NCI-H128 (cell line): ENCODE data around the gene RASGRF1.

ENCODE experiments used
- DNase-seq: peaks from one replicate; lab custom pipeline; 2025; ENCODE audit not compliant: unreplicated experiment; lab: John Stamatoyannopoulos, UW

RASGRF1 gene

DNA sequence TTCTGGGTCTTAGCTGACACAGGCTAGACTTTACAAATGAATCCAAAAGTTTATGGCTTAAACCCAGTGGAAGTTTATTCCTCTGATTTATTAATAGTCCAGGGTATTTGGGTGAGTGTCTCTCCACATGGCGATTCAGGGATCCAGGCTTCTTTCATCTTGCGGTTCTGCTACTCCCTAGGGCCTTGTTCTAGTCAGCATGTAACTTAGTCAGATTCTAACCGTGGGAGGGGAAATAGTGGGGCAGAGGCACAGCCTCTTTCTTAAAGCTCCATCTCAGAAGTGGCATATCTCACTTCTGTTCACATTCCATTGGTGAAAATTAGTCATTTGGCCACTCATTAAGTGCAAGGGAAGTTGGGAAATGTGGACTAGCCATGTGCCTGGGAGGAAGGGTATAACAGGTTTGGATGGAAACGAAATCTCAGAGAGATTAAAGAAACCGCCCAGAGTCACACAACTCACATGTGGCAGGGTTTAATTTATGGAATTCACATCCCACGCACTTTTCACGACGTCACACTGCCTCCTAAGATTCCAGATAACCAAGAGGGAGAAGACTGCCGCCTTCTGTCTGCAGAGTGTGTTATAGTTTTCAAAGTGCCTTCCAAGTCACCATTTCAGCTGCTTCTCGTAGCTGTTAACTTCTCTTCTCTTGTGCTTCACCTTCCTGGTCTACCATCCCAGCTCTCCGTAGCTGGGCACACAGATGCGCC, 11.4 kb upstream of the RASGRF1 start:
- DNase-seq = no peak

DNA sequence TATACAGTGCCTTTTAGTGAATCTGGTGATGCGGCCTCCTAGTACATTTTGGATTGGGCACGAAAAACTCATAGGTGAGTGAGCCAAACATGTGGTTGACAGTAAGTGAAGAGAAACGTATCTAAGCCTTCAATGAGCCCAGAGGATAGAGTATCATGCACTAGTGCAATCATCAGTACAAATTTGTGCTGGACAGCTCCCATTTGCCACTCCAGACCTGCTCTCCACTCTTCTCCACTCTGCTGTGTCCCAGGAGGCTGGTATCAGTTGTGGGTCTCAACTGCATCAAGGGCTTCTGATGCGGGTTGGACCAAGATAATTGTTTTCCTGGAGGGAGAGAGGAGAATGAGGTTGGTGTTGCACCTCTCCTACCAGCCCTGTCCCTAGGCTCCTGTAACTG, 9.1 kb upstream of the RASGRF1 start:
- DNase-seq = no peak

DNA sequence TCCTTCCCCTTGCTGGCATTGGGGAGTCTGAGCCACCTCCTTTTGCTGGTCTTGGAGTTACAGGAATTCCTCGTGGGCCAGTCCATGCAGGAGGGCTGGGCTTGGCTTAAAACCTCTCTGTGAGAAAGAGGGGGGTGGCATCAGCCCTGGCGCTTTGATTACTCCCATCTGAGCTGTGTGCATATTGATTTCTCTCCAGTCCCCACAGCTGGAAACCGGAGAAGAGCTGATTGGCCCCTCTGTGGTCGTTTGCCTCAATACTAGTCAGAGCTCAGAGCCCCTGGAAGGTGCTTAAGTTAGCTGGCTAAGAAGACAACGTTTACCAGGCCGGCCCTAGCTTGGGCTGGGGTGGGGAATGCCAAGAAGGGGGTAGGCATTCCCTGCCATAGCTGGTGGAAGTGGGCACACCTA, 4.0 kb upstream of the RASGRF1 start:
- DNase-seq = no peak

DNA sequence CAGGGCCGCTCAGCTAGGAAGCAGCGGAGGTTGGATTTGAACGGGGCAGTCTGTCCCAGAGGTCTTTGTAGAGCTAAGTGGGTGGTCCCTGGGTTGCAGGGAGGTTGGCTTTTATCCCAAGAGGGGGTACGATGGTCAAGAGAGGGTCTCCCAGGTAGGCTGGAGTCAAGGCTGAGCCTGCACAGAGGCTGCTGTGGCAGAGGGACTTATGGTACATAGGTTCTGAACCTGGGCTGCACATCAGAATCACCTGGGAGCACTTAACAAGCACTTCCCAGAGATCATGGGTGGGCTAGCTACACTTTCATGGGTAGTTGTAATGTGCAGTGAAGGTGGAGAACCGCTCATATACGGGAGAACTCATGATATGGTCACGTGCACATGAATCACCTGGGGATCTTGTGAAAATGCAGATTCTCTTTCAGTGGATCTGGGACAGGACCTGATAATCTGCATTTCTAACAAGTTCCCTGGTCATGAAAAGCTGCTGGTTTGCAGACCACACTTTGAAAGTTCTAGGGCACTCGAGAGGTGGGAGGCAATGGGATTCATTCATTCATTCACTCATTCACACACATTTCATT, 2.9 kb upstream of the RASGRF1 start:
- DNase-seq = no peak

DNA sequence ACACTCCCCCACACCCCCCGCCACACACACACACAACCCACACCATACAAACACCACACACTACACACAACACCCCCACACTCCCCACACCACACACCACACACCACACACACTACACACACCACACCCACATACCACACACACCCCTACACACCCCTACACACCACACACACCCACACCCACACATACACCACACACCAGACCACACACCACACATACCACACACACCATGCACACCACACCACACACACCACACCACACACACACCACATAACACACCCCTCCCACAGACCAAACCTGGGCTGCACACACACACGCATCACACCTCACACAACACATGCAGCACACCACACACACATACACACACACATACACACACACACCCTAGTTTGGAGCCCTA, 1.8 kb upstream of the RASGRF1 start:
- no peak for DNase-seq

DNA sequence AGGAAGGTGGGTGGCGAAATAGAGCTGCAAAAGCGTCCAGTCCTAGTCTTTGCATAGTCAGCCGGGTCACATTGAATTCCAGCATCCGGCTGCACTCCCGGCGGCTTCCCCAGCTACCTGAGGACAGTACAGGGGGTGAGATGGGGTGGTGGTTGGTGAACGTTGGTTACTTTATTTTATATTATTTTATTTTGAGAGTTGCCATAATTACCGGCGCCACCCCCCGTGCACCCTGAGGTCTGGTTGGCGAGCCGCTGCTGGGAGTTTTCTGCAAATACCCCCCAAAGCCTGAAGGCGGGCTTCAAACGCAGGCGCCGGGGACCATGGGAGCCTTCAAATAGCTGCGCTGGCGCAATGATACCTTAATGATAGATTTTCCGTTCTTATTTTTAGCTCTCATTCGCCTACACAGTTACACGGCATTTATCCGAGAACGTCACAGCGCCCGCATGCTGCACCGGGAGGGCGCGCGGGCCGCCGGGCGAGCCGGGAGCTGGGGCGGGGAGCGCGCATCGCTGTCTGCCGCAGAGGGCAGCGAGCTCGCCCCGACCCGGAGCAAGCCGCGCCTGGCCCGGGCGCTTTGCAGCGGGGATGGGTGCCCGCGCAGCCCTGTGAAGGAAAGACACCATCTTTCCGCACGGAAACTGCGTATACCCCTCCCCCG, 756 bp upstream of the RASGRF1 start:
- no peak for DNase-seq

DNA sequence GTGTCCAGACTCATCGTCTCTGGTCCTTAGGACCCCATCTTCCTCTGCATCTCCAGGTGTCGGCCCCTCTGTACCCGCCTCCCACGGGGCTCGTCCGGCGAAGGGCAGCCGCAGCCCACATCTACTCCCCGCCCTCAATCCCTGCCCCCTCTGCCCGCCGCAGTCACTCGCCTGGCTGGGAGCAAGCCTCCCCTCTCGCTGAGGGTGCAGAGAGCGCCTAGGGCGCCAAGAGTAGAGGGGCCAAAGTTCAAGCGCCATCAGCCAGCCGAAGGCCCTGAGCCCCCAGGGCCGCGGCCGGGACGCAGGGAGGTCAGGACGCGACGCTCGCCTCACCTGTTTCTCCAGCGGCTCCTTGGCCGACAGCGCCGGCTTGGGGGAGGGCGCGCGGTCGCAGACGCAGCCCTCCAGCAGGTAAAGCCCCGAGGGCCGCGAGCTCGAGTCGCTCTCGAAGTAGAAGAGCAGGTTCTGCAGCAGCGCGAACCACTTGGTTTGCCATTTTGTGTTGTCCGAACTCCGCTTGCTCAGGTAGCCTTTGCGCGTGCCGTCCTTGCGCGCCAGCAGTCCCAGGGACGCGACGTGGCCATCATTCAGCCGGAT, 592 bp downstream of the RASGRF1 start:
- DNase-seq = no peak

DNA sequence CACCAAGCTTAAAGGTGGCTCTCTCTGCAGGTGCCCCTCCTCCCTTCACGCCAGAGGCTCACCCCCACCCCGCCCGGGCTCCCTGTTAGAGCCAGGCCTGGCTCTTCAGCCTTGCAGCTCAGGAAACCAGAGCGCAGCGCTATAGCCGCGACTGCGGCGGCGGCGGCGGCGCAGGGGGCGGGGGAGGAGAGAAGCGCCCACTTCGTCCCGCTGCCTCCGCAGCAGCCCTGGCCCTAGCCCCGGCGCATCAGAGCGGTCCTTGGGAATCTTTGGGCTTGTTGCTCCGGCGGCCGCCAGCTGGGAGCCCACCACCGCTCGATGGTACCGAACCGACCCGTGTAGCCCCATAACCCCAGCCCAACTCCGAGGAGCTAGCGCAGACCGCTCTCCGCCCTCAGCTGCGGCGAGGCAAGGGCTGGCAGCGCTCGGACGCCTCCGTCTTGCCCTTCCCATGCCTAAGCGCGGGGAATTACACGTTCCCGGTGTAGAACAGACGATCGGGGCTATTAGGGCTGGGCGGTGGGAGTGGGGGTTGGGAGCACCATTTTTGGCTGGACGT, 1.2 kb downstream of the RASGRF1 start:
- DNase-seq = no peak

DNA sequence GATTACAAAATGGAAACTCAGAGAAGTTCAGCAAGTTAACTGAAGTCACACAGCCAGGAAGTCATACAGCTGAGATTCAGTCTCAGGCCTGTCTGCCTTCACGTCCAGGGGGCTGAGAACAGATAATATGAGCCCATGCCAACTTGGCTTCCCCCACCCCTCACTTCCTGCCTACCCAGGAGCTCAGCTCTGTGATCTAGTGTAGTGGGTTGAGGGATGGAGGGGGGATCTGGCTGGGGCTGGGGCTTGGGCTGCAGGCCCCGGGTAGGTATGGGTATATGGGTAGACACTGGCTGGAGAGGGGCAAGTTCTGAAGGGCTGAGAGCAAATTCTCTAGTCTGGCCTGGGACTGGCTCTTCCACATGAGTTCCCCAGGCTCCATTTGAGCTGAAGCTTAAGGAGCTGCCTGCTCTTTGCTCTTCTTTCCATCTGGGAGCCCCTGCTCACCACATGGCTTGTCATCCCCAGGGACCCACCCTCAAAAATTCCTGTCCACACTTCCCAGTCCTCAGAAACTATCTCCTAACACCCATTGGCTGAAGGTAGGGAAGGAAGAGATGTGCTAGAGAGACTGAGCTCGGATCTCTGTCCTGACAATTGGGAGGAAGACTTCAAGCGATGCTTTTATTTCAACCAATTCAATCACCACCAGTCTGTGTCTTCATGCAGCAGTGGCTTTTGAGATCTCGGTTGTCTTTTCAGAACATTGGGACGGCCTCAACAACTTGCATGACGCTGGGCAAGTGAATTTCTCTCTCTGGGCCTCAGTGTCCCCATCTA, 2.0 kb downstream of the RASGRF1 start:
- DNase-seq = no peak

DNA sequence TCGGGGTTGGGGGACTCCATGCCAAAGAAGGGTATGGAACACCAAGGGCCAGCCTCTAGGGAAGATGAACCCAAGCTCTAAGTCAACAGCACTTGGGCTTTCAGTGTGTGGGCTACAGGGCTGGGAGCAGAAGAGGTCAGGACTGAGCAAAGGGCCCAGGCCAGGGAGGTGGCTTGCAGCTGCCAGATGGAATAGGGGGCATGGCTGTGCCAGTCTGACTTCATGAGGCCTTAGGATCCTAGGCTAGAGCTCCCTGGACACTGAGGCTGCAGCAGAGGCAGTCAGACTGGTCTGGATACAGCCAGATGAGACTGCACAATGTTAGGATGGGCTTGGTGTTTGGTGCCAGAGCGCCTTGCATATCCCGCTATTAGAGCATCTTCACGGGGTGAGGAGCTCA, 3.8 kb downstream of the RASGRF1 start:
- no peak for DNase-seq

DNA sequence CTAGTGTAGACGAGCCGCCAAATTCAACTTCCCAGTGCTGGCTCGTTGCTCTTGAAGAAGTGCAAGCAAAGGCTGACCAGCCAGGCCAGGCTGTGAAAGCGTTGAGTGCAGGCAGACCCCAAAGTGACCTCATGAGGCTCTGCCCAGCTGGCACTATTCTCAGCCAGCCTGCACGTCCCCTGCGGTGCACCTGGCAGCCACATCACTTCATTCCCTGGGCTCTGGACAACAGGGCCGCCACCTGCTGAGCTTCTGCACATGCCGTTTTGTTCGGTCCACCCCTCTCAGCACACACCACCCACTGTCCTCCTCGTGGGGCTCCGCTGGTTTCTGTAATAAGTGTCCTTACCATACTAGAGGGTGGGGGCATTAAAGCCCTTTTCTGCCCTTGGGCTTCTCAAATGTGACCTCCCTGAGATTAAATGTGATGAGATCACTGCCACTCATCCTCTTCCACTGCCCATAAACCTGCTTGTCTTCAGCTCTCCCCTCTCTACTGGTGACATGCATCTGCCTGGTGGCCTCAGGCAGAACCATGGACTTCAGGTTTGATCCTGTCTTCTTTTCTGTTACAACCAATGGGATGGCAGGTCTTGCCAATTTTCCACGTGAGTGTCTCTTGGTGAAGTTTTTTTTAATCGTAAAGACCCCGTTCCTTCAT, 6.1 kb downstream of the RASGRF1 start:
- DNase-seq = no peak

DNA sequence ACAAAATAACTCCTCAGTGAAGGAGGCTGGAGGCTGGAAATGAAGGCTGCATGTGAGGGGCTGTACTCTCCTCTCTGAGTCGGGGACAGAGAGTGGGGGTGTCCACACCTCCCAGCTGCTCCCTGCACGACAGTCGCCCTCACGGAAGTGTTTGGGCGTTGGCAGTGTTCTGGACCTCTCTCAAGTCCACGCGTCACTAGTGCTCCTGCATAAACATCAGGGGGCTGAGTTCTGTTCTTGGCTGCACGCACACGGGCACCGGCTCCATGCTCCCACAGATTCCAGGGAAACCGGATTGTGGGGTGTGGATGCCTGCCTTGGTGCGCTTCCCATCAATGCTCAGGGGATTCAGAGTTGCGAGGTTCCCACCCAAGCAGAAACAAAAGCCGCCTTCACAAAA, 7.4 kb downstream of the RASGRF1 start:
- DNase-seq = no peak

DNA sequence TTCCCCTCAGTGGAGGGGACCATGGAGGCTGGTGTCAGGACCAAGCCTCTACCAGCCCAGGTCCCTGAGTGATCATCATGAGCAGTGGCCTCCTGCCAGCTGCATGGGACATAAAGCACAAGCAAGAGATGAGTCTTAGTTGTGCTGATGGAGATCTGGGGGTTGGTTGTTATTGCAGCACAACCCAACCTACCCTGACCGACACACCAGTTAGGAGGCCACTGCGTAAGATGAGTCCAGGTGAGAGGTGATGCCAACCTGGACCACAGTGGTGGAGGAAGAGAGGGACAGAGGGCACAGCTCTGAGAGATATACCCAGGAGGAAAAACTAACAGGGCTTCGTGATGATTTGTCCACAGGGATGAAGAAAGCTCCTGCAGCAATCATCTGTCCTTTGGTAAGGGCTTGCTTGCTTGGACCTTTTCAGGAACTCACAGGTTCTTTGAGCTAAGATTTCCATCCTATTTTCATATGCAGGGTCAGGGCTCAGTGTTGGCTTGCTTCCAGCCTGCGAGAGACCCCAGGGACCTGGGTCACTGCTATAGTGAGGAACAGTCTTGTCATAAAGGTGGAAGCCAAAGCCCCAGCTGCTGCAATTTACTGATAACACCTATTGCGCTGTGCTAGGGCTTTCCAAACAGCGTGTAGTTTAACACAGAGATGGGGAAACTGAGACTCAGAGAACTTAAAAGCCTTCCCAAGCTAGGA, 8.1 kb downstream of the RASGRF1 start:
- DNase-seq = no peak

DNA sequence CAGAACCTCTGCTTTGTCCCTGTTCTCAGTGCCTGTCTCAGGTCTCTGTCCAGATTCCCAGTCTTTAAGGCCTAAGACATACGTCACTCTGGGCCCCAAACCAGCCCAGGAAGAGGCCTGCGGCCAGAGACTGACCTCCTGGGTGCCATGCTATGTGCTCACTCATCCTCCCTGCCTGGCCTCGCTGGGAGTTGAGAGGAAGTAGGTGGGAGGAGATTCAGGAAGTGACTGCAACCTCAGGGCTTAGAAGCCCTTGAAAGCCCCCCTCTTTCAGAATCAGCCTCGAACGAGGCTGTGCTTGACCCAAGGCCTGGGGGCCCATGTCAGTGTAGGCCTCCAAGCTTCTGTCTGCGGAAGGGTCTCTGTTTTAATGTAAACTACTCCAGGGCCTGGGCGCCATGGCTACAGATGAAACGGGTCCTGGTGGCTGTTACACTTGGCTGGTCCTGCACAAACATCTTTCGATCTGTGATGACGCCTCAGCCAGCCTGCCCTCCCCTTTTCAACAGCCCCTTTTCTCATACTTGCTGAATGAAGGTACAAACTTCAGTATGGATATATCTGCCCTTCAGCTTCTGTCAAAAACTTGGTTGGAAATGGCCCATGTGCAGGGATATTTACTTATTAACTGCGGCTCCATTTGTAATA, 11.7 kb downstream of the RASGRF1 start:
- DNase-seq = no peak

DNA sequence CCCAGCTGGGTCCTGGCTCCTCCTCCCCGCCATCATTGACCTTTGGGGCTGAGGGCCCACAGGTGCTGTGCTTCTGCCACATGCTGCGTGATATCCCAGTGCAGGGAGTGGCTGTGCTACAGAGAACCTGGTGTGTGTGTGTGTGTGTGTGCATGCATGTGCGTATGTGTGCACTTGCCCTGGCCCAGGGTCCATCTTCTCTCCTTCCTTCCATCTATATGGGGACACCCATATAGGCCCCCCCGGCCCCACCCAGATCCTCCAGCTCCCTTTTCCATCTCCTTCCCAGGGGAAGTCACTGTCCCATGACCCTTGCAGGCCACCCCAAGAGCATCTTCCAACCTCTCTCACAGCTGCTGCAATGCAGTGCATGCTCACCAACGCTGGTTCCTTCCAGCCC, 12.6 kb downstream of the RASGRF1 start:
- DNase-seq = no peak

DNA sequence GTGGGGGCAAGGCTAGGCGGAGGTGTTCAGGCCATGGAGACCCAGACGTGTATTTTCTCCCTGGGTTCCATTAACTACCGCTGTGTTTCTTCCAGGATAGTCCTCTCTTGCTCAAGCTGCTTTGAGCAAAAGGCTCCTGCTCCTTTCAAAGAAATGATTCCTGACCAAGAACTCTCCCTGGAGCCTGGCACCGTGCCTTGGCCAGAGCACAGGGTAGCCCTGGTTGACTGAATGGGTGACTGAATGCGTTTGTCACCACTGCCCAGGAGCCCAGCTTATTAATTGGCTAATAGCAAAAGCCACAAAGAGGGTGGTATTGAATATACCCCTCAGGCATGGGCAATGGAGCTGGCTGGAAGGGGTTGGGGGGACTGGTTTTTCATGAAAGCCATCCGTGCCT, 13.9 kb downstream of the RASGRF1 start:
- no peak for DNase-seq

DNA sequence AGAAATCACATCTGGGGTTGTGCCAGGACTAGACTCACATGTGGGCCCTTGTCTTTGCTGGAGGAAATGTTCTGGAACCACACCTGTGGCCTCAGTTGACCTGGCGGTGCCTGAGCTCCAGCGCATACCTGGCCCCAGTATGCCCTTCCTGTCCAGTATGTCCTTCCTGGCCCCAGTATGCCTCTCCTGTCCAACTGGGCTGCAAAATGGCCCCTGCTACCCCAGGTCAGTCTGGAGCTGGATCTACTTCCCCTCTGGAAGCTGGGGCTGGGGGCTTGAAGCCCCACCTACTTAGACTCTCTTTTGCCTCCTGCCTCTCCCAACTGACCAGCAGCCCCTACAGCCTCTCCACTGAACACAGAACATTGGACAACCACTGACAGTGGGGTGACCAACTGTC, 15.3 kb downstream of the RASGRF1 start:
- no peak for DNase-seq

DNA sequence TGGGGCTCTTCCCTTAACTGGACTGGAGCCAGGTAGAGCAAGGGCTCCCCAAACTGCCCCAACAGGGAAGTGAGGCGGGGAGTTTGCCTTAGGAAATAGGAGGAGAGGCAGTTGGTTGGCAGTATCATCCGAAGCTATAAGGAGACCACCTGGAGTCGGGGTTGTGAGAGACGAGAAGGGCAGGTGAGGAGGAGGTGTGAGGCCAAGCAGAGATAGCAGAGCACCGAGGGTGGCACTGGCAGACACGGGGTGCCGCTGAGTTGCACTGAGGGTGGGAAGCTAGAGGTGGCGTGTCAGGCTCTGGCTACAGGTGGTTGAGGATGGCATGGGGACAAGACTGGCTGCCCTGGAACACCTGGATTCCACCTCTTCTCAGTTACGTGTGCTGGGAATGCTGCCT, 17.2 kb downstream of the RASGRF1 start:
- no peak for DNase-seq

DNA sequence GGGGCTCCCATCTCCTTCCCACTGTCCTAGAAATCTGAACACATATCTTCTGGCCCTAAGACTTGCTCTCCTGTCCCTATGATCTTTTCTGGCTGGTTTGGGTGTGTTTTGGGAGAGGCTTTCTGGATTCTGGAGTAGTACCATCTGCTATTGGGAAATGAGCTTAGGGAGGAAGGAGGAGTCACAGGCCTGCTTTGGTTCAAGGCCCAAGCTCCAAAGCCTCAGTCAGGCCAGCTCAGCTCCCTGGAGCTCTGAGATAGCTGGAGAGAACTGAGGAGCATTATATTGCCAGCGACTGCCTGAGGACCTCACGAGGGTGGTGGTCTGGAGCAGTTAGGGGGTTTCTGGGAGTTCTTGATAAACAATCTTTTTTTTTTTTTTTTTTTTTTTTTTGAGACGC, 18.7 kb downstream of the RASGRF1 start:
- no peak for DNase-seq

DNA sequence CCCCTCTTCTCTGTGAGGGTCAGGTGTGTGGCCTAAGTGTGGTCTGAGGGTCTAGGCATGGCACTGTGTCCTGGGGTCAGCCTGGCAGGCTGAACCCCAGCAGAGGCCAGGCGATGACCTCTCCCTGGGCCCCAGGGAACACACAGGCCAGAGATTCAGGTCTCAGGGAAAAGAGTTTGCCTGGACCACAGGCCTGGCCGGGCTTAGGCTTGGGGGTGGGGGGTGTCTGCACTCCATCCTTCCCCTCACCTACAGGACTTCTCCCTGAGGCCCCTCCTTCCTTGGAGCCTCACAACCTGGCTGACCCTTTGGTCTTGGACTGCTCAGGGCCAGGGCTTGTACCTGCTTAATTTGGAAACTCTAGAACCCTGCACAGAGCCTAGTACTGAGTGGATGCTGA, 21.8 kb downstream of the RASGRF1 start:
- no peak for DNase-seq
